Measurements from ENCODE around the gene PEX26.
"Not testable (repeated sequence)": the region's sequence is repeated elsewhere in the genome, so short reads cannot be mapped to it uniquely, and the experiment has no call there.

The PEX26 gene

GRCh38 chr22:18071968-18072310 is 5.9 kb upstream of the PEX26 start:
- no peak for DNase-seq

- DNase-seq = no peak
Measured at GRCh38 chr22:18073467-18073866, 4.3 kb upstream of the PEX26 start.

GRCh38 chr22:18073927-18074326 is 3.9 kb upstream of the PEX26 start:
- not testable (repeated sequence) for DNase-seq

GRCh38 chr22:18075101-18075719 is 2.6 kb upstream of the PEX26 start:
- DNase-seq = no peak

GRCh38 chr22:18075720-18076497 is 1.9 kb upstream of the PEX26 start:
- peak in 1 of 2 donors; percentile 45 for DNase-seq

GRCh38 chr22:18077087-18077638 is 627 bp upstream of the PEX26 start:
- no peak for DNase-seq

GRCh38 chr22:18078329-18079041 is 695 bp downstream of the PEX26 start:
- DNase-seq = peak; percentile 36 to 42

GRCh38 chr22:18079706-18080233 is 2.0 kb downstream of the PEX26 start:
- no peak for DNase-seq

GRCh38 chr22:18081416-18081815 is 3.6 kb downstream of the PEX26 start:
- no peak for DNase-seq

- DNase-seq = no peak
Measured at GRCh38 chr22:18082467-18082866, 4.7 kb downstream of the PEX26 start.

- DNase-seq = no peak
Measured at GRCh38 chr22:18083406-18083805, 5.6 kb downstream of the PEX26 start.

GRCh38 chr22:18085188-18085587 is 7.4 kb downstream of the PEX26 start:
- no peak for DNase-seq

GRCh38 chr22:18087350-18087855 is 9.6 kb downstream of the PEX26 start:
- DNase-seq = no peak

- DNase-seq = no peak
Measured at GRCh38 chr22:18088825-18089568, 11.2 kb downstream of the PEX26 start.

GRCh38 chr22:18090286-18090685 is 12.5 kb downstream of the PEX26 start:
- no peak for DNase-seq

- DNase-seq = no peak
Measured at GRCh38 chr22:18091478-18091877, 13.7 kb downstream of the PEX26 start.

- no peak for DNase-seq
Measured at GRCh38 chr22:18091916-18092526, 14.2 kb downstream of the PEX26 start.

GRCh38 chr22:18093661-18094060 is 15.9 kb downstream of the PEX26 start:
- DNase-seq = no peak

GRCh38 chr22:18095101-18095805 is 17.5 kb downstream of the PEX26 start:
- no peak for DNase-seq

GRCh38 chr22:18096823-18097222 is 19.0 kb downstream of the PEX26 start:
- DNase-seq = no peak

- DNase-seq = no peak
Measured at GRCh38 chr22:18100781-18101180, 23.0 kb downstream of the PEX26 start.
